ENCODE measurements around the gene GNB1.

Gene GNB1

GRCh38 chr1:1763657-1764621, 126.9 kb downstream of the GNB1 start (continued):
- no peak for TF ChIP-seq PPARA (CRISPR knock-in tag; IDR thresholded peaks at IDR 0.05; ENCODE audit: borderline replicate concordance)
- no peak for TF ChIP-seq BACH2 (CRISPR knock-in tag; IDR thresholded peaks at IDR 0.05; ENCODE audit: borderline replicate concordance)

DNA sequence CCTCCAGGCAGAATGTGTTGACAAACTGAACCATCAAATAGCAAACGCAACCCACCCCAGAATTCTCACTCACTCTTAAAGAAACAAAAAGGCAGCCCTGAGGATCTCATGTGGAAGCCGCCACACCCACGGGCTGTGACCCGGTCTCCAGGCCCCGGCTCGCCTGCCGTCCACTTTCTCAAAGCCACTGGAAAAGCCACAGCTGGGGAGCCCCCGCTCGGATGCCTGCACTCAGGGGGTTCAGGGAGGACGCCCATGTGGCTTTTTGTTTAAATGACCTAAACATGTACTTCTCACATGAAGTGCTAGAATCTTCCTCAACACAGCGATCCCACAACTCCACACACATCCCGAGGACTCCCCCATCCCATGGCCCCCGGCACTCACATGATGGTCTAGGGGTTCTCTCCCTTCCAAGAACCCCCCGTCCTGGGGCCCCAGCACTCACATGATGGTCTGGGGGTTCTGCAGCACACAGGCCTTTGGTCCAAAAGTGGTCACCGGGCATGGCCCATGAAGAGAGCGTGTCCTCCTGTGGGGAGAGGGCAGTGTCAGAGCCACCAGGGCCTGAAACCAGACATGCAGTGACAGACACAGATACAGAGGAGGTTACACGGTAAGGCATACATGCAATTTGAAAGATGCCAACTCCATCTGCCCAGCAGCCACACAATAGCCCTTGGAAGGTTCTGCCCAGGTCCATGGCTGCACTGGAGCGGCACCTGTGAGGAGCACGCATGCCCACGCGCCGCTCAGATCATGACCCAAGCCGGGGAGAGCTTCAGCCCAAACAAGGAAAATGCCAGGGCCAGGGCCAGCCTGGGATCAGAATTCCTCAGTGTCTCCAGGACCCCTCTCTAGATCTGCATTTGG, 129.1 kb downstream of the GNB1 start:
- ATAC-seq, result no peak

GRCh38 chr1:1760715-1761114, 130.2 kb downstream of the GNB1 start:
- ATAC-seq, result no peak
- no peak for TF ChIP-seq TCF4 (CRISPR knock-in tag; IDR thresholded peaks at IDR 0.05; ENCODE audit: borderline replicate concordance)

More for the DNA sequence above, 129.1 kb downstream of the GNB1 start:
- TF ChIP-seq, protein P1, sequence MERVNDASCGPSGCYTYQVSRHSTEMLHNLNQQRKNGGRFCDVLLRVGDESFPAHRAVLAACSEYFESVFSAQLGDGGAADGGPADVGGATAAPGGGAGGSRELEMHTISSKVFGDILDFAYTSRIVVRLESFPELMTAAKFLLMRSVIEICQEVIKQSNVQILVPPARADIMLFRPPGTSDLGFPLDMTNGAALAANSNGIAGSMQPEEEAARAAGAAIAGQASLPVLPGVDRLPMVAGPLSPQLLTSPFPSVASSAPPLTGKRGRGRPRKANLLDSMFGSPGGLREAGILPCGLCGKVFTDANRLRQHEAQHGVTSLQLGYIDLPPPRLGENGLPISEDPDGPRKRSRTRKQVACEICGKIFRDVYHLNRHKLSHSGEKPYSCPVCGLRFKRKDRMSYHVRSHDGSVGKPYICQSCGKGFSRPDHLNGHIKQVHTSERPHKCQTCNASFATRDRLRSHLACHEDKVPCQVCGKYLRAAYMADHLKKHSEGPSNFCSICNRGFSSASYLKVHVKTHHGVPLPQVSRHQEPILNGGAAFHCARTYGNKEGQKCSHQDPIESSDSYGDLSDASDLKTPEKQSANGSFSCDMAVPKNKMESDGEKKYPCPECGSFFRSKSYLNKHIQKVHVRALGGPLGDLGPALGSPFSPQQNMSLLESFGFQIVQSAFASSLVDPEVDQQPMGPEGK (CRISPR knock-in tag; IDR thresholded peaks at IDR 0.05; ENCODE audit: borderline replicate concordance), result no peak
- no peak for TF ChIP-seq TCF4 (CRISPR knock-in tag; IDR thresholded peaks at IDR 0.05; ENCODE audit: borderline replicate concordance)
- no peak for TF ChIP-seq SNAI2 (CRISPR knock-in tag; IDR thresholded peaks at IDR 0.05)
- TF ChIP-seq ESRRG (CRISPR knock-in tag; IDR thresholded peaks at IDR 0.05), result no peak
- TF ChIP-seq PPARA (CRISPR knock-in tag; IDR thresholded peaks at IDR 0.05; ENCODE audit: borderline replicate concordance), result no peak

GRCh38 chr1:1760345-1760650, 130.6 kb downstream of the GNB1 start:
- ATAC-seq, result no peak
- TF ChIP-seq ESRRG (CRISPR knock-in tag; IDR thresholded peaks at IDR 0.05) (no peak), ZNF565 (CRISPR knock-in tag; conservative IDR thresholded peaks at IDR 0.05; ENCODE audit: low read depth) (no peak), OSR1 (CRISPR knock-in tag; IDR thresholded peaks at IDR 0.05) (no peak), SNAI2 (CRISPR knock-in tag; IDR thresholded peaks at IDR 0.05) (no peak), ZNF70 (CRISPR knock-in tag; IDR thresholded peaks at IDR 0.05) (no peak), CREB5 (CRISPR knock-in tag; IDR thresholded peaks at IDR 0.05; ENCODE audit: low read depth) (no peak), ISL1 (CRISPR knock-in tag; IDR thresholded peaks at IDR 0.05) (no peak), PPARA (CRISPR knock-in tag; IDR thresholded peaks at IDR 0.05; ENCODE audit: borderline replicate concordance) (no peak), ZFP3 (CRISPR knock-in tag; IDR thresholded peaks at IDR 0.05) (no peak), POU6F1 (CRISPR knock-in tag; IDR thresholded peaks at IDR 0.05; ENCODE audit: borderline replicate concordance, low read depth) (no peak), TOX (CRISPR knock-in tag; IDR thresholded peaks at IDR 0.05; ENCODE audit: borderline replicate concordance) (no peak), BACH2 (CRISPR knock-in tag; IDR thresholded peaks at IDR 0.05; ENCODE audit: borderline replicate concordance) (no peak), RARB (CRISPR knock-in tag; IDR thresholded peaks at IDR 0.05) (no peak)
- TF ChIP-seq, protein P2, sequence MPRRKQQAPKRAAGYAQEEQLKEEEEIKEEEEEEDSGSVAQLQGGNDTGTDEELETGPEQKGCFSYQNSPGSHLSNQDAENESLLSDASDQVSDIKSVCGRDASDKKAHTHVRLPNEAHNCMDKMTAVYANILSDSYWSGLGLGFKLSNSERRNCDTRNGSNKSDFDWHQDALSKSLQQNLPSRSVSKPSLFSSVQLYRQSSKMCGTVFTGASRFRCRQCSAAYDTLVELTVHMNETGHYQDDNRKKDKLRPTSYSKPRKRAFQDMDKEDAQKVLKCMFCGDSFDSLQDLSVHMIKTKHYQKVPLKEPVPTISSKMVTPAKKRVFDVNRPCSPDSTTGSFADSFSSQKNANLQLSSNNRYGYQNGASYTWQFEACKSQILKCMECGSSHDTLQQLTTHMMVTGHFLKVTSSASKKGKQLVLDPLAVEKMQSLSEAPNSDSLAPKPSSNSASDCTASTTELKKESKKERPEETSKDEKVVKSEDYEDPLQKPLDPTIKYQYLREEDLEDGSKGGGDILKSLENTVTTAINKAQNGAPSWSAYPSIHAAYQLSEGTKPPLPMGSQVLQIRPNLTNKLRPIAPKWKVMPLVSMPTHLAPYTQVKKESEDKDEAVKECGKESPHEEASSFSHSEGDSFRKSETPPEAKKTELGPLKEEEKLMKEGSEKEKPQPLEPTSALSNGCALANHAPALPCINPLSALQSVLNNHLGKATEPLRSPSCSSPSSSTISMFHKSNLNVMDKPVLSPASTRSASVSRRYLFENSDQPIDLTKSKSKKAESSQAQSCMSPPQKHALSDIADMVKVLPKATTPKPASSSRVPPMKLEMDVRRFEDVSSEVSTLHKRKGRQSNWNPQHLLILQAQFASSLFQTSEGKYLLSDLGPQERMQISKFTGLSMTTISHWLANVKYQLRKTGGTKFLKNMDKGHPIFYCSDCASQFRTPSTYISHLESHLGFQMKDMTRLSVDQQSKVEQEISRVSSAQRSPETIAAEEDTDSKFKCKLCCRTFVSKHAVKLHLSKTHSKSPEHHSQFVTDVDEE (CRISPR knock-in tag; IDR thresholded peaks at IDR 0.05), result no peak
- TF ChIP-seq, protein P1 (CRISPR knock-in tag; IDR thresholded peaks at IDR 0.05; ENCODE audit: borderline replicate concordance), result no peak
- TF ChIP-seq, protein P3, sequence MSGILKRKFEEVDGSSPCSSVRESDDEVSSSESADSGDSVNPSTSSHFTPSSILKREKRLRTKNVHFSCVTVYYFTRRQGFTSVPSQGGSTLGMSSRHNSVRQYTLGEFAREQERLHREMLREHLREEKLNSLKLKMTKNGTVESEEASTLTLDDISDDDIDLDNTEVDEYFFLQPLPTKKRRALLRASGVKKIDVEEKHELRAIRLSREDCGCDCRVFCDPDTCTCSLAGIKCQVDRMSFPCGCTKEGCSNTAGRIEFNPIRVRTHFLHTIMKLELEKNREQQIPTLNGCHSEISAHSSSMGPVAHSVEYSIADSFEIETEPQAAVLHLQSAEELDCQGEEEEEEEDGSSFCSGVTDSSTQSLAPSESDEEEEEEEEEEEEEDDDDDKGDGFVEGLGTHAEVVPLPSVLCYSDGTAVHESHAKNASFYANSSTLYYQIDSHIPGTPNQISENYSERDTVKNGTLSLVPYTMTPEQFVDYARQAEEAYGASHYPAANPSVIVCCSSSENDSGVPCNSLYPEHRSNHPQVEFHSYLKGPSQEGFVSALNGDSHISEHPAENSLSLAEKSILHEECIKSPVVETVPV (CRISPR knock-in tag; IDR thresholded peaks at IDR 0.05), result no peak

Data from SK-N-SH treated with all-trans-retinoic acid at 6 μM for 48 hours (cell line).